Fibroblast of lung (primary cell): ENCODE measurements around the gene PIK3IP1.

Experiments
- CTCF ChIP-seq, 2 donors: IDR thresholded peaks in 1 of 2; conservative IDR thresholded peaks in 1 of 2; 1 replicate in 1 of 2; 2 replicates in 1 of 2; pipeline ENCODE4 v1.5.1; 2011 to 2012; ENCODE audit warnings: low read length in 2 of 2, control low read depth in 1 of 2, inconsistent platforms in 1 of 2, low read depth in 1 of 2, mild to moderate bottlenecking in 1 of 2
- EZH2 ChIP-seq: IDR thresholded peaks from 2 replicates; pipeline ENCODE4 v1.5.1; 2012; ENCODE audit warnings: low read length, control low read depth, mild to moderate bottlenecking; ENCODE audit errors: missing control alignments

GRCh38 chr22:31241936-31242335 lies 50.4 kb downstream of the PIK3IP1 start:
- peak in 1 of 2 donors; percentile 22 for TF ChIP-seq CTCF (conservative IDR thresholded peaks at IDR 0.05 in 1 of 2, IDR thresholded peaks at IDR 0.05 in 1 of 2; ENCODE audit: low read depth in 1 of 2, low read length in 2 of 2)
- no peak for TF ChIP-seq EZH2
